Measurements from ENCODE around the gene GRAMD2B.

DNA sequence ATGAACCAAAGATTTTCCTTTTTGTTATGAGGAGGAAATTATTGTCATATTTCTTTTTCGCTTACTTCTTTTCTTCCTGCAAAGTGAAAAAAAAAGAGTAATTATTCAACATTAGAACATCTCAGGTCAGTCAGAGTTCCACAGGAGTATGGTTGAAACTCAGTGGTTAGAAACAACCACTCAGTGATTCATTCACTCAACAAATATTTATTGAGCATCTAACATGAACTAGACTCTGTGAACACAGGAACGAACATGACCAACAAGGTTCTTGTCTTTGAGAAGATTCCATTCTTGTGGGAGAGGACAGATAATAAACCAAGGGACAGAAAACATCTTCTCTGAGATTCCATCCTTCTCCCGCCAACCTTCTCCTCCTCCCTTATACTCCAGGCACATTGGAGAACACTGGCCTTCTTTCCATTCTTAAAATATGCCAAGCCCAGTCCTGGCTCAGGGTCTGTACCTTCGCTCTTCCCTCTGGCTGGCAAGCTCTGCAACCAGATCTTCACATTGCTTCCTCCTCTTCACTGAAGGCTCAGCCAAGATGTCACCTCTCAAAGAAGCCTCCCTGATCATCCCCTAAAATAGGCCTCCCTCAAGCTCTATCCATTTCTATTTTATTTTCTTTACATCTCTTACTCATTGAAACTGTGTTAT is 6.8 kb upstream of the GRAMD2B start:
- TF ChIP-seq CTCF (IDR thresholded peaks at IDR 0.05) (no peak), POLR2A (IDR thresholded peaks at IDR 0.05) (no peak)
